ENCODE results near the gene BRINP1. TPM values are rescaled to one million over a fixed set of nuclear protein-coding genes. Genes with fewer than 3 reads are reported as not detected.

The BRINP1 gene
- total and polyA plus RNA-seq, 10 of the 15 experiments (the other 5 are each of a cell fraction or from before 2014, with no cell fraction given): not detected

DNA sequence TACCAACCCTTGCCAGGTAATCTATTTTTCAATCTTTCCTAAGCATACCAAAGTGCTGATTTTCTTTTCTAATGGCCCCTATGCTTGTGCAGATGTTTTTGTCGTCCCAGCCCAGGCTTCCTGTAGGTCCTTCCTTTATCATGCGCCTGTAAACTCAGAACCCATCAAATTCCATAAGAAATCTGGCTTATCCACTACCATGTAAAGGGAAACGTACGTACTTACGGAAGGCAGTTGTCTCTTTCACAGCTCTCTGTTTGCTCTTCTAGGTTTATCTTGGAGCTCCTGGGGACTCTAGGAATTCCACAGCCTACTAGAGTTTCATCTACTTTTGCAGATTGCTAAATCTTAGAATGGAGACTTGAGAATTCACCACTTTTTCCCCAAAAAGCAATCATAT lies 9.0 kb downstream of the BRINP1 start:
- no peak overlapping the region for H3K4me2 ChIP-seq (ENCODE audit: control insufficient read depth, insufficient read depth)
- ChIA-PET RAD21 (ENCODE audit: unreplicated experiment) (no interaction called here), POLR2A (no interaction called here), CTCF (interaction anchor here (1.2 kb wide), 1 partner anchor 128 kb away, joined by 3 read pairs; no protein-coding TSS in a partner anchor), SMC1A (ENCODE audit: uncharacterized antibody, unreplicated experiment) (no interaction called here)
- no peaks in the 10 kb centered on the region for H3K36me3 ChIP-seq (ENCODE audit: control insufficient read depth in 2 of 2, insufficient read depth in 2 of 2, low read length in 1 of 2)
- no TSS peak for BruUV-seq (replicated peaks)
- in situ Hi-C loops (cut with MboI) (no loop called here), intact Hi-C loops (cut with micrococcal nuclease; ENCODE audit: unreplicated experiment) (loop anchor here (5.0 to 10.0 kb wide), 2 partner anchors 1578 to 1715 kb away; no protein-coding TSS in a partner anchor)
- H3K27ac ChIP-seq (ENCODE audit: control insufficient read depth, insufficient read depth): no peak overlapping the region
- TF ChIP-seq, protein P1, sequence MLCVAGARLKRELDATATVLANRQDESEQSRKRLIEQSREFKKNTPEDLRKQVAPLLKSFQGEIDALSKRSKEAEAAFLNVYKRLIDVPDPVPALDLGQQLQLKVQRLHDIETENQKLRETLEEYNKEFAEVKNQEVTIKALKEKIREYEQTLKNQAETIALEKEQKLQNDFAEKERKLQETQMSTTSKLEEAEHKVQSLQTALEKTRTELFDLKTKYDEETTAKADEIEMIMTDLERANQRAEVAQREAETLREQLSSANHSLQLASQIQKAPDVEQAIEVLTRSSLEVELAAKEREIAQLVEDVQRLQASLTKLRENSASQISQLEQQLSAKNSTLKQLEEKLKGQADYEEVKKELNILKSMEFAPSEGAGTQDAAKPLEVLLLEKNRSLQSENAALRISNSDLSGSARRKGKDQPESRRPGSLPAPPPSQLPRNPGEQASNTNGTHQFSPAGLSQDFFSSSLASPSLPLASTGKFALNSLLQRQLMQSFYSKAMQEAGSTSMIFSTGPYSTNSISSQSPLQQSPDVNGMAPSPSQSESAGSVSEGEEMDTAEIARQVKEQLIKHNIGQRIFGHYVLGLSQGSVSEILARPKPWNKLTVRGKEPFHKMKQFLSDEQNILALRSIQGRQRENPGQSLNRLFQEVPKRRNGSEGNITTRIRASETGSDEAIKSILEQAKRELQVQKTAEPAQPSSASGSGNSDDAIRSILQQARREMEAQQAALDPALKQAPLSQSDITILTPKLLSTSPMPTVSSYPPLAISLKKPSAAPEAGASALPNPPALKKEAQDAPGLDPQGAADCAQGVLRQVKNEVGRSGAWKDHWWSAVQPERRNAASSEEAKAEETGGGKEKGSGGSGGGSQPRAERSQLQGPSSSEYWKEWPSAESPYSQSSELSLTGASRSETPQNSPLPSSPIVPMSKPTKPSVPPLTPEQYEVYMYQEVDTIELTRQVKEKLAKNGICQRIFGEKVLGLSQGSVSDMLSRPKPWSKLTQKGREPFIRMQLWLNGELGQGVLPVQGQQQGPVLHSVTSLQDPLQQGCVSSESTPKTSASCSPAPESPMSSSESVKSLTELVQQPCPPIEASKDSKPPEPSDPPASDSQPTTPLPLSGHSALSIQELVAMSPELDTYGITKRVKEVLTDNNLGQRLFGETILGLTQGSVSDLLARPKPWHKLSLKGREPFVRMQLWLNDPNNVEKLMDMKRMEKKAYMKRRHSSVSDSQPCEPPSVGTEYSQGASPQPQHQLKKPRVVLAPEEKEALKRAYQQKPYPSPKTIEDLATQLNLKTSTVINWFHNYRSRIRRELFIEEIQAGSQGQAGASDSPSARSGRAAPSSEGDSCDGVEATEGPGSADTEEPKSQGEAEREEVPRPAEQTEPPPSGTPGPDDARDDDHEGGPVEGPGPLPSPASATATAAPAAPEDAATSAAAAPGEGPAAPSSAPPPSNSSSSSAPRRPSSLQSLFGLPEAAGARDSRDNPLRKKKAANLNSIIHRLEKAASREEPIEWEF (IDR thresholded peaks at IDR 0.05; ENCODE audit: insufficient replicate concordance, low read depth, low read length): no peak
- TF ChIP-seq MYB (IDR thresholded peaks at IDR 0.05; ENCODE audit: borderline replicate concordance, low read depth, low read length) (no peak), SMAD1 (IDR thresholded peaks at IDR 0.05; ENCODE audit: low read depth, partially characterized antibody) (no peak), CREB1 (IDR thresholded peaks at IDR 0.05; ENCODE audit: low read depth) (no peak), ZNF217 (IDR thresholded peaks at IDR 0.05) (no peak), RCOR1 (conservative IDR thresholded peaks at IDR 0.05; ENCODE audit: low read depth, low read length) (no peak), BMI1 (IDR thresholded peaks at IDR 0.05; ENCODE audit: borderline replicate concordance) (no peak), HDAC2 (IDR thresholded peaks at IDR 0.05) (no peak), SREBF1 (IDR thresholded peaks at IDR 0.05; ENCODE audit: low read length) (no peak), CBX5 (IDR thresholded peaks at IDR 0.05; ENCODE audit: low read depth) (no peak), RBBP5 (conservative IDR thresholded peaks at IDR 0.05) (no peak), JUND (IDR thresholded peaks at IDR 0.05; ENCODE audit: low read depth, low read length) (no peak)
- TF ChIP-seq, protein P2, sequence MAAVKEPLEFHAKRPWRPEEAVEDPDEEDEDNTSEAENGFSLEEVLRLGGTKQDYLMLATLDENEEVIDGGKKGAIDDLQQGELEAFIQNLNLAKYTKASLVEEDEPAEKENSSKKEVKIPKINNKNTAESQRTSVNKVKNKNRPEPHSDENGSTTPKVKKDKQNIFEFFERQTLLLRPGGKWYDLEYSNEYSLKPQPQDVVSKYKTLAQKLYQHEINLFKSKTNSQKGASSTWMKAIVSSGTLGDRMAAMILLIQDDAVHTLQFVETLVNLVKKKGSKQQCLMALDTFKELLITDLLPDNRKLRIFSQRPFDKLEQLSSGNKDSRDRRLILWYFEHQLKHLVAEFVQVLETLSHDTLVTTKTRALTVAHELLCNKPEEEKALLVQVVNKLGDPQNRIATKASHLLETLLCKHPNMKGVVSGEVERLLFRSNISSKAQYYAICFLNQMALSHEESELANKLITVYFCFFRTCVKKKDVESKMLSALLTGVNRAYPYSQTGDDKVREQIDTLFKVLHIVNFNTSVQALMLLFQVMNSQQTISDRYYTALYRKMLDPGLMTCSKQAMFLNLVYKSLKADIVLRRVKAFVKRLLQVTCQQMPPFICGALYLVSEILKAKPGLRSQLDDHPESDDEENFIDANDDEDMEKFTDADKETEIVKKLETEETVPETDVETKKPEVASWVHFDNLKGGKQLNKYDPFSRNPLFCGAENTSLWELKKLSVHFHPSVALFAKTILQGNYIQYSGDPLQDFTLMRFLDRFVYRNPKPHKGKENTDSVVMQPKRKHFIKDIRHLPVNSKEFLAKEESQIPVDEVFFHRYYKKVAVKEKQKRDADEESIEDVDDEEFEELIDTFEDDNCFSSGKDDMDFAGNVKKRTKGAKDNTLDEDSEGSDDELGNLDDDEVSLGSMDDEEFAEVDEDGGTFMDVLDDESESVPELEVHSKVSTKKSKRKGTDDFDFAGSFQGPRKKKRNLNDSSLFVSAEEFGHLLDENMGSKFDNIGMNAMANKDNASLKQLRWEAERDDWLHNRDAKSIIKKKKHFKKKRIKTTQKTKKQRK (IDR thresholded peaks at IDR 0.05; ENCODE audit: low read depth, low read length): no peak
- TF ChIP-seq, protein P3, sequence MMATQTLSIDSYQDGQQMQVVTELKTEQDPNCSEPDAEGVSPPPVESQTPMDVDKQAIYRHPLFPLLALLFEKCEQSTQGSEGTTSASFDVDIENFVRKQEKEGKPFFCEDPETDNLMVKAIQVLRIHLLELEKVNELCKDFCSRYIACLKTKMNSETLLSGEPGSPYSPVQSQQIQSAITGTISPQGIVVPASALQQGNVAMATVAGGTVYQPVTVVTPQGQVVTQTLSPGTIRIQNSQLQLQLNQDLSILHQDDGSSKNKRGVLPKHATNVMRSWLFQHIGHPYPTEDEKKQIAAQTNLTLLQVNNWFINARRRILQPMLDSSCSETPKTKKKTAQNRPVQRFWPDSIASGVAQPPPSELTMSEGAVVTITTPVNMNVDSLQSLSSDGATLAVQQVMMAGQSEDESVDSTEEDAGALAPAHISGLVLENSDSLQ (IDR thresholded peaks at IDR 0.05): no peak
- no peak overlapping the region for H3K9ac ChIP-seq (ENCODE audit: control insufficient read depth, insufficient read depth, low read length)
- H3K27me3 ChIP-seq (replicated peaks in 1 of 2; ENCODE audit: control insufficient read depth in 2 of 2, insufficient read depth in 2 of 2, low read length in 1 of 2): no peaks in the 10 kb centered on the region
- DNase-seq (ENCODE audit: low read depth, low spot score) (no peak), ATAC-seq (no peak), FAIRE-seq (no peak)
- H3K79me2 ChIP-seq (ENCODE audit: control insufficient read depth, insufficient read depth, low read length): no peaks in the 10 kb centered on the region
- H3K9me3 ChIP-seq (replicated peaks; ENCODE audit: control insufficient read depth, insufficient read depth, low read length): no peaks in the 10 kb centered on the region
- 56% methylated on average over 5 of the region's 5 CpGs for WGBS (ENCODE audit: insufficient coverage, insufficient replicate concordance, low lambda C conversion rate, missing lambda C conversion rate)
- H4K20me1 ChIP-seq (ENCODE audit: control insufficient read depth, insufficient read depth): no peaks in the 10 kb centered on the region
- H2AFZ ChIP-seq (ENCODE audit: control insufficient read depth, low read depth, low read length): no peak overlapping the region
- H3K4me3 ChIP-seq: no peak overlapping the region
- H3K4me1 ChIP-seq (ENCODE audit: control insufficient read depth, insufficient read depth, low read length): no peaks in the 10 kb centered on the region

All from GM12878 (cell line).